Left ventricle myocardium superior (tissue), 1 donor: ENCODE data around the gene DIPK1B. TPM values are rescaled to one million over a fixed set of nuclear protein-coding genes. Genes with fewer than 3 reads are reported as not detected.
A peak's percentile ranks its signal among the peaks of the same experiment; 100 is the strongest.

Source experiments
- microRNA-seq: library from miRNA; unstranded; fragments of <30 nt; microRNA quantifications from one replicate; pipeline ENCODE4 v1.2.0, GENCODE V29; 2020; ENCODE audit warnings: borderline number of aligned reads
- total RNA-seq: library from RNA; stranded (reverse); fragmentation: NEBNext Ultra II Directional; extraction: Animal tissue kit (Norgen Biotek cat#: 25700); gene quantifications from one replicate; pipeline ENCODE4 v1.2.1, GENCODE V29; 2021
- donor health status: DM: no; HTN: yes; CAD: no; lungs with severe emphysema.

Gene DIPK1B
- total RNA-seq, 1 donor from 2014 or later: 22.3 TPM

Small RNAs within 50 kb of the gene (microRNA-seq; reads per million reads assigned to microRNA genes)
- gene MIR126 (346,639 reads per million, percentile 100 among the genes with 10 or more reads in this experiment), gene MIR6722 (not detected)

Other genes with a start within 250 kb of the DIPK1B start
- 23.2 TPM for gene SEC16A, start 229.5 kb upstream of the DIPK1B start, total RNA-seq
- gene NOTCH1, start 166.5 kb upstream of the DIPK1B start, total RNA-seq: 15.4 TPM
- 63.8 TPM for gene EGFL7, start 49.7 kb upstream of the DIPK1B start, total RNA-seq
- 53.8 TPM for gene AGPAT2, start 25.1 kb upstream of the DIPK1B start, total RNA-seq
- 10.6 TPM for gene LCN10, start 30.4 kb downstream of the DIPK1B start, total RNA-seq
- 17.4 TPM for gene LCN6, start 36.0 kb downstream of the DIPK1B start, total RNA-seq
- gene LCN8, start 45.7 kb downstream of the DIPK1B start, total RNA-seq: not detected
- 0.59 TPM for gene LCN15, start 51.9 kb downstream of the DIPK1B start, total RNA-seq
- 74.2 TPM for gene TMEM141, start 78.8 kb downstream of the DIPK1B start, total RNA-seq
- 2.2 TPM for gene CCDC183, start 83.8 kb downstream of the DIPK1B start, total RNA-seq
- gene RABL6, start 95.4 kb downstream of the DIPK1B start, total RNA-seq: 73.0 TPM
- 9.1 TPM for gene AJM1, start 129.9 kb downstream of the DIPK1B start, total RNA-seq
- gene PHPT1, start 136.8 kb downstream of the DIPK1B start, total RNA-seq: 357 TPM
- 12.9 TPM for gene MAMDC4, start 139.8 kb downstream of the DIPK1B start, total RNA-seq
- gene EDF1, start 153.7 kb downstream of the DIPK1B start, total RNA-seq: 354 TPM
- gene TRAF2, start 173.9 kb downstream of the DIPK1B start, total RNA-seq: 11.4 TPM
- 162 TPM for gene FBXW5, start 232.2 kb downstream of the DIPK1B start, total RNA-seq
- 2.2 TPM for gene C8G, start 232.7 kb downstream of the DIPK1B start, total RNA-seq
- gene LCN12, start 239.7 kb downstream of the DIPK1B start, total RNA-seq: 3.6 TPM